Measurements from ENCODE around the gene TMEM151B.

TMEM151B gene

GRCh38 chr6:44352259-44352658 is 82.0 kb downstream of the TMEM151B start:
- H2AFZ ChIP-seq (ENCODE audit: insufficient read depth, low read length, poor library complexity) = no peak overlapping the region
- H4K8ac ChIP-seq (ENCODE audit: low read depth, low read length) = no peak overlapping the region
- H3K23ac ChIP-seq (ENCODE audit: low read length) = no peak overlapping the region

GRCh38 chr6:44353336-44353735 is 83.1 kb downstream of the TMEM151B start:
- H3K4ac ChIP-seq (ENCODE audit: low read depth, low read length) = no peak overlapping the region
- H3K9me3 ChIP-seq (ENCODE audit: insufficient read depth, low read depth, low read length) = no peaks in the 10 kb centered on the region
- H4K8ac ChIP-seq (ENCODE audit: low read depth, low read length) = no peak overlapping the region
- no peaks in the 10 kb centered on the region for H3K36me3 ChIP-seq (ENCODE audit: control insufficient read depth in 1 of 2, insufficient read depth in 2 of 2, low read length in 2 of 2)
- no peak for DNase-seq
- no peak overlapping the region for H4K91ac ChIP-seq (ENCODE audit: low read depth, low read length)
- no CpG with 5 or more reads among the region's 2 CpGs for WGBS (ENCODE audit: extremely low coverage, insufficient coverage, insufficient read length)
- no peak overlapping the region for H3K18ac ChIP-seq (ENCODE audit: low read length)
- no peaks in the 10 kb centered on the region for H3K27me3 ChIP-seq (ENCODE audit: insufficient read depth, low read length)
- no peaks in the 10 kb centered on the region for H3K79me2 ChIP-seq (ENCODE audit: control insufficient read depth, insufficient read depth, low read length, poor library complexity)
- no peak overlapping the region for H2BK120ac ChIP-seq (ENCODE audit: insufficient read depth, low read length, poor library complexity)
- H4K12ac ChIP-seq (ENCODE audit: low read depth, low read length) = no peak overlapping the region
- no peak overlapping the region for H3K4me3 ChIP-seq (ENCODE audit: low read depth, low read length)
- H3K9ac ChIP-seq (ENCODE audit: low read length) = no peak overlapping the region
- H2BK5ac ChIP-seq (ENCODE audit: low read depth, low read length, poor library complexity) = no peak overlapping the region
- H2AK5ac ChIP-seq (ENCODE audit: low read length) = no peak overlapping the region
- H3K23ac ChIP-seq (ENCODE audit: low read length) = no peak overlapping the region
- peaks cover 0 to 3% of the 10 kb centered on the region in 2 experiments for H3K4me1 ChIP-seq (ENCODE audit: control insufficient read depth in 1 of 2, insufficient read depth in 2 of 2, low read length in 2 of 2)
- H3K14ac ChIP-seq (ENCODE audit: low read length) = no peak overlapping the region
- H2AFZ ChIP-seq (ENCODE audit: insufficient read depth, low read length, poor library complexity) = no peak overlapping the region
- H3K4me2 ChIP-seq (ENCODE audit: low read length) = no peak overlapping the region
- H2BK12ac ChIP-seq (ENCODE audit: low read length) = no peak overlapping the region
- H3K79me1 ChIP-seq (ENCODE audit: low read length) = no peaks in the 10 kb centered on the region
- H3K27ac ChIP-seq (ENCODE audit: low read depth, low read length) = no peak overlapping the region

More at GRCh38 chr6:44352259-44352658, 82.0 kb downstream of the TMEM151B start:
- Histone ChIP-seq H4K91ac (ENCODE audit: low read depth, low read length) (no peak overlapping the region), H3K4ac (ENCODE audit: low read depth, low read length) (no peak overlapping the region), H3K36me3 (ENCODE audit: control insufficient read depth in 1 of 2, insufficient read depth in 2 of 2, low read length in 2 of 2) (no peaks in the 10 kb centered on the region), H3K9ac (ENCODE audit: low read length) (no peak overlapping the region), H3K79me1 (ENCODE audit: low read length) (no peaks in the 10 kb centered on the region), H4K12ac (ENCODE audit: low read depth, low read length) (no peak overlapping the region), H3K9me3 (ENCODE audit: insufficient read depth, low read depth, low read length) (no peaks in the 10 kb centered on the region), H2AK5ac (ENCODE audit: low read length) (no peak overlapping the region), H3K27me3 (ENCODE audit: insufficient read depth, low read length) (no peaks in the 10 kb centered on the region), H3K4me3 (ENCODE audit: low read depth, low read length) (no peak overlapping the region), H3K18ac (ENCODE audit: low read length) (no peak overlapping the region), H2BK5ac (ENCODE audit: low read depth, low read length, poor library complexity) (no peak overlapping the region), H3K27ac (ENCODE audit: low read depth, low read length) (no peak overlapping the region), H3K14ac (ENCODE audit: low read length) (no peak overlapping the region), H3K4me1 (ENCODE audit: control insufficient read depth in 1 of 2, insufficient read depth in 2 of 2, low read length in 2 of 2) (peaks cover 0 to 3% of the 10 kb centered on the region in 2 experiments), H2BK120ac (ENCODE audit: insufficient read depth, low read length, poor library complexity) (no peak overlapping the region), H2BK12ac (ENCODE audit: low read length) (no peak overlapping the region), H3K79me2 (ENCODE audit: control insufficient read depth, insufficient read depth, low read length, poor library complexity) (no peaks in the 10 kb centered on the region), H3K4me2 (ENCODE audit: low read length) (no peak overlapping the region)
- no CpG with 5 or more reads among the region's 4 CpGs for WGBS (ENCODE audit: extremely low coverage, insufficient coverage, insufficient read length)
- DNase-seq = no peak

- no peak overlapping the region for H3K9ac ChIP-seq (ENCODE audit: low read length)
- H3K4me2 ChIP-seq (ENCODE audit: low read length) = no peak overlapping the region
- no peak overlapping the region for H4K12ac ChIP-seq (ENCODE audit: low read depth, low read length)
- H3K9me3 ChIP-seq (ENCODE audit: insufficient read depth, low read depth, low read length) = no peaks in the 10 kb centered on the region
- no CpG with 5 or more reads among the region's 4 CpGs for WGBS (ENCODE audit: extremely low coverage, insufficient coverage, insufficient read length)
- H2BK5ac ChIP-seq (ENCODE audit: low read depth, low read length, poor library complexity) = no peak overlapping the region
- no peaks in the 10 kb centered on the region for H3K79me2 ChIP-seq (ENCODE audit: control insufficient read depth, insufficient read depth, low read length, poor library complexity)
- H3K18ac ChIP-seq (ENCODE audit: low read length) = no peak overlapping the region
- H3K36me3 ChIP-seq (ENCODE audit: control insufficient read depth in 1 of 2, insufficient read depth in 2 of 2, low read length in 2 of 2) = no peaks in the 10 kb centered on the region
- no peak overlapping the region for H4K8ac ChIP-seq (ENCODE audit: low read depth, low read length)
- no peak overlapping the region for H2AFZ ChIP-seq (ENCODE audit: insufficient read depth, low read length, poor library complexity)
- no peak for DNase-seq
- no peak overlapping the region for H3K27ac ChIP-seq (ENCODE audit: low read depth, low read length)
- no peak overlapping the region for H3K23ac ChIP-seq (ENCODE audit: low read length)
- no peak overlapping the region for H3K4ac ChIP-seq (ENCODE audit: low read depth, low read length)
- H3K14ac ChIP-seq (ENCODE audit: low read length) = no peak overlapping the region
- no peak overlapping the region for H2BK120ac ChIP-seq (ENCODE audit: insufficient read depth, low read length, poor library complexity)
- H2AK5ac ChIP-seq (ENCODE audit: low read length) = no peak overlapping the region
- H3K4me1 ChIP-seq (ENCODE audit: control insufficient read depth in 1 of 2, insufficient read depth in 2 of 2, low read length in 2 of 2) = no peaks in the 10 kb centered on the region
- no peak overlapping the region for H4K91ac ChIP-seq (ENCODE audit: low read depth, low read length)
- no peak overlapping the region for H2BK12ac ChIP-seq (ENCODE audit: low read length)
- no peak overlapping the region for H3K4me3 ChIP-seq (ENCODE audit: low read depth, low read length)
- H3K27me3 ChIP-seq (ENCODE audit: insufficient read depth, low read length) = no peaks in the 10 kb centered on the region
- H3K79me1 ChIP-seq (ENCODE audit: low read length) = no peaks in the 10 kb centered on the region
Observed at GRCh38 chr6:44355640-44356039, 85.4 kb downstream of the TMEM151B start.

GRCh38 chr6:44356487-44356886 is 86.2 kb downstream of the TMEM151B start:
- H3K23ac ChIP-seq (ENCODE audit: low read length) = no peak overlapping the region
- H4K12ac ChIP-seq (ENCODE audit: low read depth, low read length) = no peak overlapping the region
- no peak overlapping the region for H3K4ac ChIP-seq (ENCODE audit: low read depth, low read length)
- no peak overlapping the region for H4K8ac ChIP-seq (ENCODE audit: low read depth, low read length)
- no peaks in the 10 kb centered on the region for H3K4me1 ChIP-seq (ENCODE audit: control insufficient read depth in 1 of 2, insufficient read depth in 2 of 2, low read length in 2 of 2)
- H3K79me1 ChIP-seq (ENCODE audit: low read length) = no peaks in the 10 kb centered on the region
- no peak overlapping the region for H3K18ac ChIP-seq (ENCODE audit: low read length)
- no peak overlapping the region for H3K9ac ChIP-seq (ENCODE audit: low read length)
- no peak overlapping the region for H2BK120ac ChIP-seq (ENCODE audit: insufficient read depth, low read length, poor library complexity)
- WGBS (ENCODE audit: extremely low coverage, insufficient coverage, insufficient read length) = no CpG with 5 or more reads among the region's 1 CpG
- DNase-seq = no peak
- H2BK12ac ChIP-seq (ENCODE audit: low read length) = no peak overlapping the region
- no peak overlapping the region for H2AK5ac ChIP-seq (ENCODE audit: low read length)
- H3K27ac ChIP-seq (ENCODE audit: low read depth, low read length) = no peak overlapping the region
- H2BK5ac ChIP-seq (ENCODE audit: low read depth, low read length, poor library complexity) = no peak overlapping the region
- H2AFZ ChIP-seq (ENCODE audit: insufficient read depth, low read length, poor library complexity) = no peak overlapping the region
- no peaks in the 10 kb centered on the region for H3K27me3 ChIP-seq (ENCODE audit: insufficient read depth, low read length)
- H3K79me2 ChIP-seq (ENCODE audit: control insufficient read depth, insufficient read depth, low read length, poor library complexity) = no peaks in the 10 kb centered on the region
- no peaks in the 10 kb centered on the region for H3K36me3 ChIP-seq (ENCODE audit: control insufficient read depth in 1 of 2, insufficient read depth in 2 of 2, low read length in 2 of 2)
- no peak overlapping the region for H3K4me2 ChIP-seq (ENCODE audit: low read length)
- H3K9me3 ChIP-seq (ENCODE audit: insufficient read depth, low read depth, low read length) = no peaks in the 10 kb centered on the region
- no peak overlapping the region for H3K4me3 ChIP-seq (ENCODE audit: low read depth, low read length)
- H3K14ac ChIP-seq (ENCODE audit: low read length) = no peak overlapping the region
- no peak overlapping the region for H4K91ac ChIP-seq (ENCODE audit: low read depth, low read length)

Data from trophoblast cell (in vitro differentiated cells and primary cell).